ENCODE measurements around the gene ABCC5. TPM values are rescaled to one million over a fixed set of nuclear protein-coding genes. Genes with fewer than 3 reads are reported as not detected.

Gene ABCC5
- total RNA-seq, 1 experiment from 2014 or later: 29.1 TPM

DNA sequence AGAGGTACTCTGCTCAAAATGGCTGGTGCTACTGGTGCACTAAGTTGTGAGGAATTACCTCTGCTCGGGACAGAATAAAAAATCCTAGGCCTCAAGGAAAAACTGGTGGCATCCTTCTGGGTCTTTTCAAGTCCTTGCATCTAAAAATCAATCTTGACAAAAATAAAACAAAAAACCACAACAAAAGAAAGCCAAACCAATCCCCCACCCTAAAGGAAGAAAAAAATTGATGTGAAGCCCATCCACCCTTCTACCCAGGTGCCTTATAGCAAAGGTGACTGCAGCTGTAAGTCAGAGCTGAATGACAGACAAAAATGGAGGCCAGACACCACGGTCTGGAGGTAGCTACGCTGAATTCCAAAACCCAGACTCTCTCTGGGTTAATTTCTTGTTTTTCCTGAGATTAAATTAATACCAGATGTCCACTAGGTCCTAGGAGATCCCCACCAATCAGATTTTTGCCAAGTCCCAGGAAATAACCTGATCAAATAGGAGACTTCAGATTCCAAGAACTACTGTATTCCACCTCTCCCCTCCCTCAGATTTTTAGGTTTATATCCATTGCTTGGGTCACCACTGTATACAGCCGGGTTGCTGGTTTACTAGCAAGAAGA is 33.5 kb downstream of the ABCC5 start:
- H3K27ac Mint-ChIP-seq: peak overlapping the region; percentile 85
- CTCF ChIA-PET: interaction anchor here (1.7 kb wide), 1 partner anchor 89 kb away, joined by 4 read pairs; no protein-coding TSS in a partner anchor
- H3K4me1 Mint-ChIP-seq: peaks cover 29% of the 10 kb centered on the region
- peak overlapping the region; percentile 23; the same call in 1 of the 2 replicates for H3K4me3 Mint-ChIP-seq
- ATAC-seq (no peak), DNase-seq (ENCODE audit: low spot score) (no peak)
- no peak for TF ChIP-seq ATF1 (CRISPR knock-in tag; IDR thresholded peaks at IDR 0.05)
- no peak for TF ChIP-seq ATF6 (CRISPR knock-in tag; IDR thresholded peaks at IDR 0.05)
- no peak for TF ChIP-seq ETV6 (CRISPR knock-in tag; IDR thresholded peaks at IDR 0.05)
- TF ChIP-seq IRF1 (CRISPR knock-in tag; IDR thresholded peaks at IDR 0.05): no peak
- no peak for TF ChIP-seq ZBTB21 (CRISPR knock-in tag; IDR thresholded peaks at IDR 0.05; ENCODE audit: borderline replicate concordance)
- TF ChIP-seq PREB (CRISPR knock-in tag; IDR thresholded peaks at IDR 0.05; ENCODE audit: borderline replicate concordance): no peak
- TF ChIP-seq MAX (CRISPR knock-in tag; IDR thresholded peaks at IDR 0.05): no peak
- TF ChIP-seq, protein P1, sequence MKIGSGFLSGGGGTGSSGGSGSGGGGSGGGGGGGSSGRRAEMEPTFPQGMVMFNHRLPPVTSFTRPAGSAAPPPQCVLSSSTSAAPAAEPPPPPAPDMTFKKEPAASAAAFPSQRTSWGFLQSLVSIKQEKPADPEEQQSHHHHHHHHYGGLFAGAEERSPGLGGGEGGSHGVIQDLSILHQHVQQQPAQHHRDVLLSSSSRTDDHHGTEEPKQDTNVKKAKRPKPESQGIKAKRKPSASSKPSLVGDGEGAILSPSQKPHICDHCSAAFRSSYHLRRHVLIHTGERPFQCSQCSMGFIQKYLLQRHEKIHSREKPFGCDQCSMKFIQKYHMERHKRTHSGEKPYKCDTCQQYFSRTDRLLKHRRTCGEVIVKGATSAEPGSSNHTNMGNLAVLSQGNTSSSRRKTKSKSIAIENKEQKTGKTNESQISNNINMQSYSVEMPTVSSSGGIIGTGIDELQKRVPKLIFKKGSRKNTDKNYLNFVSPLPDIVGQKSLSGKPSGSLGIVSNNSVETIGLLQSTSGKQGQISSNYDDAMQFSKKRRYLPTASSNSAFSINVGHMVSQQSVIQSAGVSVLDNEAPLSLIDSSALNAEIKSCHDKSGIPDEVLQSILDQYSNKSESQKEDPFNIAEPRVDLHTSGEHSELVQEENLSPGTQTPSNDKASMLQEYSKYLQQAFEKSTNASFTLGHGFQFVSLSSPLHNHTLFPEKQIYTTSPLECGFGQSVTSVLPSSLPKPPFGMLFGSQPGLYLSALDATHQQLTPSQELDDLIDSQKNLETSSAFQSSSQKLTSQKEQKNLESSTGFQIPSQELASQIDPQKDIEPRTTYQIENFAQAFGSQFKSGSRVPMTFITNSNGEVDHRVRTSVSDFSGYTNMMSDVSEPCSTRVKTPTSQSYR (CRISPR knock-in tag; IDR thresholded peaks at IDR 0.05): no peak
- no peak for TF ChIP-seq SMAD4 (CRISPR knock-in tag; IDR thresholded peaks at IDR 0.05)
- POLR2A ChIA-PET: no interaction called here
- H3K36me3 Mint-ChIP-seq: peaks cover 43% of the 10 kb centered on the region
- H3K9me3 Mint-ChIP-seq: no peaks in the 10 kb centered on the region
- no peaks in the 10 kb centered on the region for H3K27me3 Mint-ChIP-seq (ENCODE audit: low read depth)

DNA sequence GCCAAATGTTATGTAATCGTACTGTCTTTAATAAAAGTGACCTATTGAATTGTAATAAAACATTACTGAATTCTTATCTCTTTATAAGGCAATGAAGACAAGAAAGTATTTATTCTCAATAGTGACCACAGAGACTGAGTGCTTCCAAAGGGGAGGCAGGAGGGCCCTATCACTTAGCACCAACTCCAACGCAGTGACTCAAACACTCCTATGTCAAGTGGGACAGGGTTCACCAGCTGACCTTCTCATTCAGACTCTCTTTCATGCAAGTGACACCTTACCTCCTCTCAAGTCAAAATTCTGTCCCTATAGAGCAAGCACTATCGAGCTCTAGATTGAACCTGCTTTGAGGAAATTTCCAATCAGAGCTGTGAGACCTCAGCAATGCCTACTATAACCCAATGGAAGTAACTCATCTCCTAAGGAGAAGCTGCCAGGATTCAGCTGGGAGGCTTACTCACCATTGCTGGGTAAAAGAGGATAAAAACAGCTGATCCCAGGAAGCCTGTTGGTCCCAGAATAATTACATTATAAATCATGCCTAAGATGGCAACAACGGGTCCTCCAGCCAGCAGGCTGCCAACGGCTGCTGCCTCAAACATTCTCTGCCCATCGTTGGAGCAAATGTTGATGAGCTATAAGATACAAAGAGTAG is 35.6 kb downstream of the ABCC5 start:
- ChIA-PET CTCF (interaction anchor here (0.5 to 1.0 kb wide), 2 partner anchors 10 to 85 kb away, joined by 3 read pairs; no protein-coding TSS in a partner anchor), POLR2A (no interaction called here)
- Mint-ChIP-seq H3K4me1 (peaks cover 45% of the 10 kb centered on the region), H3K27me3 (ENCODE audit: low read depth) (no peaks in the 10 kb centered on the region), H3K4me3 (no peak overlapping the region), H3K27ac (no peak overlapping the region), H3K36me3 (peaks cover 32% of the 10 kb centered on the region), H3K9me3 (no peaks in the 10 kb centered on the region)
- no peak for DNase-seq (ENCODE audit: low spot score)
- no peak for ATAC-seq
- no peak for TF ChIP-seq HMGA2 (CRISPR knock-in tag; IDR thresholded peaks at IDR 0.05)
- no peak for TF ChIP-seq ZMAT4 (CRISPR knock-in tag; IDR thresholded peaks at IDR 0.05)
- no peak for TF ChIP-seq NR3C1 (CRISPR knock-in tag; conservative IDR thresholded peaks at IDR 0.05; ENCODE audit: low read depth)
- no peak for TF ChIP-seq EMX1 (CRISPR knock-in tag; IDR thresholded peaks at IDR 0.05)
- TF ChIP-seq PREB (CRISPR knock-in tag; IDR thresholded peaks at IDR 0.05; ENCODE audit: borderline replicate concordance): no peak
- no peak for TF ChIP-seq ELF4 (CRISPR knock-in tag; IDR thresholded peaks at IDR 0.05; ENCODE audit: low read depth)
- no peak for TF ChIP-seq NFE2L1 (CRISPR knock-in tag; IDR thresholded peaks at IDR 0.05)
- TF ChIP-seq, protein P2, sequence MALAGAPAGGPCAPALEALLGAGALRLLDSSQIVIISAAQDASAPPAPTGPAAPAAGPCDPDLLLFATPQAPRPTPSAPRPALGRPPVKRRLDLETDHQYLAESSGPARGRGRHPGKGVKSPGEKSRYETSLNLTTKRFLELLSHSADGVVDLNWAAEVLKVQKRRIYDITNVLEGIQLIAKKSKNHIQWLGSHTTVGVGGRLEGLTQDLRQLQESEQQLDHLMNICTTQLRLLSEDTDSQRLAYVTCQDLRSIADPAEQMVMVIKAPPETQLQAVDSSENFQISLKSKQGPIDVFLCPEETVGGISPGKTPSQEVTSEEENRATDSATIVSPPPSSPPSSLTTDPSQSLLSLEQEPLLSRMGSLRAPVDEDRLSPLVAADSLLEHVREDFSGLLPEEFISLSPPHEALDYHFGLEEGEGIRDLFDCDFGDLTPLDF (CRISPR knock-in tag; IDR thresholded peaks at IDR 0.05): no peak
- no peak for TF ChIP-seq SMAD3 (CRISPR knock-in tag; IDR thresholded peaks at IDR 0.05; ENCODE audit: borderline replicate concordance)
- no peak for TF ChIP-seq NR2C2 (CRISPR knock-in tag; IDR thresholded peaks at IDR 0.05)
- no peak for TF ChIP-seq ZNF121 (CRISPR knock-in tag; IDR thresholded peaks at IDR 0.05)
- no peak for TF ChIP-seq ZNF671 (CRISPR knock-in tag; IDR thresholded peaks at IDR 0.05)
- TF ChIP-seq, protein P1 (CRISPR knock-in tag; IDR thresholded peaks at IDR 0.05): no peak
- TF ChIP-seq ESRRA (CRISPR knock-in tag; IDR thresholded peaks at IDR 0.05; ENCODE audit: borderline replicate concordance): no peak

Measured in WTC11 (cell line).